Adrenal gland (tissue), 12 donors: ENCODE data around the gene PPT1. TPM values are rescaled to one million over a fixed set of nuclear protein-coding genes. Genes with fewer than 3 reads are reported as not detected.

Experiments used
- DNase-seq, 7 donors: peaks; one replicate each; pipeline ENCODE4 v3.0.0-alpha.2; 2019 to 2020
- H3K27ac ChIP-seq, 5 donors: fragments of 200-600 bp; sonication (generic) in 4 of 5; 1 replicate in 3 of 5; 2 replicates in 2 of 5; pipeline versions ENCODE4 v1.5.1 to v1.8.0; 2016 to 2020; ENCODE audit warnings: mild to moderate bottlenecking in 1 of 5
- H3K27me3 ChIP-seq: fragments of 200-600 bp; 2 replicates; pipeline ENCODE4 v1.8.0; 2021
- H3K36me3 ChIP-seq, 2 donors: fragments of 200-600 bp; replicated peaks in 1 of 2; 1 replicate in 1 of 2; 2 replicates in 1 of 2; pipeline versions ENCODE4 v1.5.1 to v1.8.0; 2018 to 2022
- H3K4me1 ChIP-seq, 2 donors: fragments of 200-600 bp; replicated peaks in 1 of 2; 1 replicate in 1 of 2; 2 replicates in 1 of 2; pipeline versions ENCODE4 v1.5.1 to v1.8.0; 2018 to 2021
- H3K4me3 ChIP-seq, 4 donors: fragments of 200-600 bp; sonication (generic) in 3 of 4; one replicate each; pipeline ENCODE4 v1.5.1; 2016 to 2018
- H3K9me3 ChIP-seq, 3 donors: fragments of 200-600 bp; sonication (generic) in 1 of 3; replicated peaks in 1 of 3; 1 replicate in 2 of 3; 2 replicates in 1 of 3; pipeline versions ENCODE4 v1.5.1 to v1.8.0; 2016 to 2021
- CTCF ChIP-seq, 6 experiments: fragments of 450-650 bp in 4 of 6; fragments of 200-600 bp in 2 of 6; sonication (generic) in 1 of 6; IDR thresholded peaks; 1 replicate in 5 of 6; 2 replicates in 1 of 6; pipeline versions ENCODE4 v1.5.1 to v1.8.0; 2016 to 2021; ENCODE audit warnings: antibody characterized with exemption in 6 of 6, mild to moderate bottlenecking in 2 of 6, moderate library complexity in 1 of 6
- POLR2A ChIP-seq, 2 donors: fragments of 450-650 bp; IDR thresholded peaks; one replicate each; pipeline ENCODE4 v1.6.1; 2017; ENCODE audit warnings: antibody characterized with exemption in 2 of 2, mild to moderate bottlenecking in 2 of 2, moderate library complexity in 1 of 2
- WGBS, 4 donors: extraction: QIAGEN DNeasy Blood & Tissue Kit in 2 of 4; methylation state at CpG; one replicate each; pipeline versions ENCODE4 v1.1.5 to v1.1.7; 2013 to 2017; 5-methylcytosine and 5-hydroxymethylcytosine counted together
- intact Hi-C, 2 donors: fragments of 100-400 bp; cut with DNase I; formaldehyde crosslinking; loops; one replicate each; pipeline versions ENCODE4 v1.14.1 to v1.15.0; 2022 to 2023
- polyA plus RNA-seq, 3 donors: library from polyadenylated mRNA; stranded (reverse); fragments of 200-250 nt in 2 of 3; fragments of 350-450 nt in 1 of 3; fragmentation: Illumina TruSeq in 1 of 3; extraction: RNeasy Lipid Tissue Mini Kit (QIAGEN cat#74804) in 1 of 3; gene quantifications; one replicate each; pipeline ENCODE4 v1.2.3, GENCODE V29; 2013 to 2014
- total RNA-seq, 9 donors: library from RNA; depleted of rRNA in 4 of 9; stranded (reverse); fragments of >200 nt in 4 of 9; fragments of 120-200 nt in 1 of 9; fragmentation: NEBNext Ultra II Directional in 1 of 9; extraction: Animal tissue kit (Norgen Biotek cat#: 25700) in 1 of 9; gene quantifications; one replicate each; pipeline versions ENCODE4 v1.1.0 to v1.2.4, GENCODE V29; 2013 to 2023
- donor health status: healthy with polysubstance abuse.
- donor health status: Bipolar disorder and iron deficiency.
- donor health status: DM: yes; HTN: yes; CAD: no.
- donor health status: DM: no; HTN: no; CAD: no.
- donor health status: DM: no; HTN: no; CAD: no.
- donor health status: DM: yes; HTN: yes; CAD: no.

Gene PPT1
- total and polyA plus RNA-seq, 12 donors = 55.3 to 136 (median 76.6) TPM

- H3K4me3 ChIP-seq = no peak overlapping the region
- H3K27me3 ChIP-seq = no peaks in the 10 kb centered on the region
- intact Hi-C loops = no loop called here
- peaks cover 0 to 26% of the 10 kb centered on the region in 2 donors for H3K36me3 ChIP-seq
- WGBS, 4 donors = 74 to 86% (median 78%) methylated on average over 1 of the region's 1 CpG
- TF ChIP-seq POLR2A (IDR thresholded peaks at IDR 0.05) (no peak), CTCF (IDR thresholded peaks at IDR 0.05) (no peak)
- peaks cover 0 to 55% of the 10 kb centered on the region in 2 donors for H3K4me1 ChIP-seq
- no peaks in the 10 kb centered on the region for H3K9me3 ChIP-seq
- peak overlapping the region in 1 of 5 donors; percentile 24 for H3K27ac ChIP-seq
- DNase-seq = no peak
Measured at GRCh38 chr1:40057310-40058030, 39.6 kb downstream of the PPT1 start.

- H3K27me3 ChIP-seq = no peaks in the 10 kb centered on the region
- H3K36me3 ChIP-seq = peaks cover 0 to 19% of the 10 kb centered on the region in 2 donors
- no peak overlapping the region for H3K27ac ChIP-seq
- H3K4me3 ChIP-seq = no peak overlapping the region
- DNase-seq = no peak
- peaks cover 0 to 61% of the 10 kb centered on the region in 2 donors for H3K4me1 ChIP-seq
- no peaks in the 10 kb centered on the region for H3K9me3 ChIP-seq
- intact Hi-C loops = no loop called here
- 92 to 98% (median 97%) methylated on average over 5 of the region's 5 CpGs for WGBS, 4 donors
- TF ChIP-seq CTCF (IDR thresholded peaks at IDR 0.05) = no peak
- no peak for TF ChIP-seq POLR2A (IDR thresholded peaks at IDR 0.05)
Measured at GRCh38 chr1:40056519-40057309, 40.3 kb downstream of the PPT1 start.

- no peak for DNase-seq
- H3K27ac ChIP-seq = no peak overlapping the region
- H3K9me3 ChIP-seq = no peaks in the 10 kb centered on the region
- no peaks in the 10 kb centered on the region for H3K36me3 ChIP-seq
- H3K27me3 ChIP-seq = no peaks in the 10 kb centered on the region
- H3K4me3 ChIP-seq = no peak overlapping the region
- H3K4me1 ChIP-seq = peaks cover 0 to 55% of the 10 kb centered on the region in 2 donors
- TF ChIP-seq CTCF (IDR thresholded peaks at IDR 0.05) (no peak), POLR2A (IDR thresholded peaks at IDR 0.05) (no peak)
- intact Hi-C loops = no loop called here
- 83 to 89% (median 84%) methylated on average over 11 of the region's 11 CpGs for WGBS, 4 donors
Measured at GRCh38 chr1:40053138-40053887, 43.7 kb downstream of the PPT1 start.

- TF ChIP-seq POLR2A (IDR thresholded peaks at IDR 0.05) = no peak
- no peak for TF ChIP-seq CTCF (IDR thresholded peaks at IDR 0.05)
- intact Hi-C loops = no loop called here
- H3K4me3 ChIP-seq = no peak overlapping the region
- no peaks in the 10 kb centered on the region for H3K36me3 ChIP-seq
- 67 to 80% (median 75%) methylated on average over 3 of the region's 3 CpGs for WGBS, 4 donors
- peaks cover 0 to 51% of the 10 kb centered on the region in 2 donors for H3K4me1 ChIP-seq
- H3K27ac ChIP-seq = no peak overlapping the region
- no peak for DNase-seq
- H3K27me3 ChIP-seq = no peaks in the 10 kb centered on the region
- H3K9me3 ChIP-seq = no peaks in the 10 kb centered on the region
Measured at GRCh38 chr1:40050863-40051262, 46.2 kb downstream of the PPT1 start.
